GM23338 (cell line): ENCODE data around the gene XXYLT1. TPM values are rescaled to one million over a fixed set of nuclear protein-coding genes. Genes with fewer than 3 reads are reported as not detected.

Source experiments
- ATAC-seq: fragments of 200-7000 bp; cut with Tn5 transposase; 3 replicates; pipeline ENCODE4 v1.9.1; 2020
- DNase-seq: peaks from one replicate; pipeline ENCODE4 v3.0.0-alpha.2; 2015; ENCODE audit warnings: low spot score
- H2AFZ ChIP-seq: fragments of 200-600 bp; sonication (generic); 2 replicates; pipeline ENCODE4 v1.8.0; 2016; ENCODE audit warnings: antibody characterized with exemption, mild to moderate bottlenecking, moderate library complexity
- H3F3A ChIP-seq: fragments of 200-600 bp; sonication (generic); replicated peaks from 2 replicates; pipeline ENCODE4 v1.8.0; 2017; ENCODE audit warnings: antibody characterized with exemption, mixed run types, low read depth
- H3K27ac ChIP-seq: fragments of 200-600 bp; sonication (generic); 2 replicates; pipeline ENCODE4 v1.6.1; 2016; ENCODE audit warnings: low read depth
- H3K27me3 ChIP-seq: fragments of 200-600 bp; sonication (generic); 2 replicates; pipeline ENCODE4 v1.8.0; 2016; ENCODE audit warnings: mild to moderate bottlenecking, mixed run types, moderate library complexity; ENCODE audit not compliant: insufficient read depth
- H3K36me3 ChIP-seq: fragments of 200-600 bp; sonication (generic); 2 replicates; pipeline ENCODE4 v1.8.0; 2016; ENCODE audit warnings: mild to moderate bottlenecking; ENCODE audit not compliant: insufficient read depth
- H3K4me1 ChIP-seq: fragments of 200-600 bp; sonication (generic); 2 replicates; pipeline ENCODE4 v1.8.0; 2016; ENCODE audit warnings: mild to moderate bottlenecking, moderate library complexity; ENCODE audit not compliant: insufficient read depth
- H3K4me2 ChIP-seq: fragments of 200-600 bp; sonication (generic); 2 replicates; pipeline ENCODE4 v1.7.1; 2017; ENCODE audit warnings: mixed run types
- H3K4me3 ChIP-seq: fragments of 200-600 bp; sonication (generic); 2 replicates; pipeline ENCODE4 v1.6.1; 2016; ENCODE audit warnings: mixed run types
- H3K79me2 ChIP-seq: fragments of 200-600 bp; sonication (generic); replicated peaks from 2 replicates; pipeline ENCODE4 v1.8.0; 2017; ENCODE audit warnings: mild to moderate bottlenecking; ENCODE audit not compliant: insufficient read depth
- H3K9me2 ChIP-seq: fragments of 200-600 bp; sonication (generic); 2 replicates; pipeline ENCODE4 v1.8.0; 2017; ENCODE audit not compliant: insufficient read depth
- H4K20me1 ChIP-seq: fragments of 200-600 bp; sonication (generic); replicated peaks from 2 replicates; pipeline ENCODE4 v1.8.0; 2017; ENCODE audit warnings: mild to moderate bottlenecking; ENCODE audit not compliant: insufficient read depth
- H3K27ac Mint-ChIP-seq: 2 replicates; pipeline ENCODE4 v1.8.0; 2020; ENCODE audit warnings: inconsistent platforms, mild to moderate bottlenecking, moderate library complexity, mixed read lengths
- H3K27me3 Mint-ChIP-seq: 3 replicates; pipeline ENCODE4 v1.8.0; 2022; ENCODE audit warnings: low read depth, mild to moderate bottlenecking, moderate library complexity, mixed read lengths, inconsistent platforms; ENCODE audit not compliant: insufficient read depth, poor library complexity
- H3K36me3 Mint-ChIP-seq: 3 replicates; pipeline ENCODE4 v1.8.0; 2021; ENCODE audit warnings: low read depth, mild to moderate bottlenecking, inconsistent platforms, moderate library complexity, mixed read lengths
- H3K4me1 Mint-ChIP-seq: 3 replicates; pipeline ENCODE4 v1.8.0; 2020; ENCODE audit warnings: mild to moderate bottlenecking, inconsistent platforms, mixed read lengths
- H3K4me3 Mint-ChIP-seq: 3 replicates; pipeline ENCODE4 v1.8.0; 2021; ENCODE audit warnings: moderate library complexity, mild to moderate bottlenecking, inconsistent platforms, mixed read lengths
- H3K9me3 Mint-ChIP-seq: 3 replicates; pipeline ENCODE4 v1.8.0; 2020; ENCODE audit warnings: moderate library complexity, mild to moderate bottlenecking, inconsistent platforms, mixed read lengths
- CTCF ChIP-seq, 2 experiments: fragments of 200-600 bp in 1 of 2; sonication (generic) in 1 of 2; conservative IDR thresholded peaks; 2 replicates each; pipeline versions ENCODE4 v1.5.1 to v1.6.1; 2016 to 2017; ENCODE audit warnings: antibody characterized with exemption in 2 of 2, low read depth in 2 of 2, mild to moderate bottlenecking in 2 of 2, moderate library complexity in 1 of 2
- ZNF462 ChIP-seq: fragments of 250-450 bp; sonication (Bioruptor Pico); IDR thresholded peaks from 2 replicates; pipeline ENCODE4 v1.5.0; 2020; ENCODE audit warnings: mild to moderate bottlenecking, moderate library complexity
- polyA plus RNA-seq: library from polyadenylated mRNA; unstranded; fragments of >200 nt; fragmentation: Nextera tagmentation; extraction: Ambion mirVana; gene quantifications from 2 replicates; pipeline ENCODE4 v1.2.1, GENCODE V29; 2016
- total RNA-seq: library from RNA; depleted of rRNA; stranded (reverse); fragments of >200 nt; shearing (Covaris generic); gene quantifications from 2 replicates; pipeline ENCODE4 v1.2.3, GENCODE V29; 2014

The XXYLT1 gene
- total and polyA plus RNA-seq, 2 experiments from 2014 or later: 13.5 to 34.8 TPM

GRCh38 chr3:195115600-195116406 is 155.2 kb downstream of the XXYLT1 start:
- Histone ChIP-seq H3K4me1 (peaks cover 18% of the 10 kb centered on the region), H3K27me3 (no peaks in the 10 kb centered on the region), H3K27ac (no peak overlapping the region), H3K79me2 (no peaks in the 10 kb centered on the region; the same call in 1 of the 2 replicates), H3K4me2 (no peak overlapping the region), H2AFZ (no peak overlapping the region), H3F3A (no peaks in the 10 kb centered on the region; the same call in 1 of the 2 replicates), H4K20me1 (no peaks in the 10 kb centered on the region), H3K9me2 (no peaks in the 10 kb centered on the region), H3K4me3 (no peak overlapping the region), H3K36me3 (no peaks in the 10 kb centered on the region)
- no peak for ATAC-seq
- H3K9me3 Mint-ChIP-seq: no peaks in the 10 kb centered on the region
- H3K4me1 Mint-ChIP-seq: peaks cover 27% of the 10 kb centered on the region
- H3K27ac Mint-ChIP-seq: peak overlapping the region; percentile 82
- DNase-seq: no peak
- H3K36me3 Mint-ChIP-seq: no peaks in the 10 kb centered on the region
- TF ChIP-seq CTCF (conservative IDR thresholded peaks at IDR 0.05; ENCODE audit: low read depth in 2 of 2) (peak in 1 of 2 experiments; percentile 19; a peak in 2 of 4 replicates), ZNF462 (no peak)
- no peak overlapping the region for H3K4me3 Mint-ChIP-seq
- H3K27me3 Mint-ChIP-seq: peaks cover 6% of the 10 kb centered on the region
